IMR-90 (cell line): Measurements from ENCODE around the gene IP6K3. TPM values are rescaled to one million over a fixed set of nuclear protein-coding genes. Genes with fewer than 3 reads are reported as not detected.

ENCODE experiments used
- ATAC-seq: fragments of 200-7000 bp; cut with Tn5 transposase; 2 replicates; pipeline ENCODE4 v1.9.1; 2020; ENCODE audit warnings: low read depth, mild to moderate bottlenecking, moderate library complexity
- BruUV-seq: library from RNA; stranded (reverse); fragments of 400-500 nt; replicated peaks from 2 replicates; lab custom pipeline; 2021; lab: Mats Ljungman, UMichigan
- CTCF ChIA-PET: fragments of 300-600 bp; formaldehyde crosslinking; extraction: SDS; loops from one replicate; lab custom pipeline; 2021; ENCODE audit warnings: antibody characterized with exemption; lab: Yijun Ruan, JAX
- POLR2A ChIA-PET: fragments of 300-600 bp; sonication (Branson Sonifier 250); formaldehyde crosslinking; loops from one replicate; lab custom pipeline; 2022; ENCODE audit warnings: antibody characterized with exemption; ENCODE audit not compliant: unreplicated experiment; lab: Charles Lee
- DNase-seq: peaks from one replicate; pipeline ENCODE4 v3.0.0; 2013
- H2AFZ ChIP-seq: replicated peaks from 2 replicates; pipeline ENCODE3; 2013; ENCODE audit warnings: low read length, mild to moderate bottlenecking; ENCODE audit not compliant: poor library complexity
- H2AK5ac ChIP-seq: 2 replicates; pipeline ENCODE4 v1.6.1; 2013; ENCODE audit warnings: low read depth, low read length, inconsistent platforms
- H2AK9ac ChIP-seq: replicated peaks from 2 replicates; pipeline ENCODE3; 2013; ENCODE audit warnings: mild to moderate bottlenecking, low read depth, low read length, moderate library complexity; ENCODE audit not compliant: poor library complexity
- H2BK120ac ChIP-seq: 2 replicates; pipeline ENCODE4 v1.6.1; 2013; ENCODE audit warnings: low read depth, low read length, inconsistent platforms
- H2BK15ac ChIP-seq: 3 replicates; pipeline ENCODE4 v1.6.1; 2013; ENCODE audit warnings: low read depth, low read length, inconsistent platforms
- H2BK20ac ChIP-seq: 2 replicates; pipeline ENCODE4 v1.6.1; 2013; ENCODE audit warnings: low read depth, mild to moderate bottlenecking, inconsistent platforms, low read length, moderate library complexity
- H2BK5ac ChIP-seq: 2 replicates; pipeline ENCODE4 v1.6.1; 2013; ENCODE audit warnings: mild to moderate bottlenecking, low read depth, low read length, inconsistent platforms; ENCODE audit not compliant: poor library complexity, severe bottlenecking
- H3K14ac ChIP-seq: replicated peaks from 2 replicates; pipeline ENCODE4 v1.6.1; 2013; ENCODE audit warnings: low read depth, low read length, inconsistent platforms
- H3K18ac ChIP-seq: 2 replicates; pipeline ENCODE4 v1.6.1; 2013; ENCODE audit warnings: low read depth, low read length, control low read depth
- H3K23ac ChIP-seq: 2 replicates; pipeline ENCODE4 v1.6.1; 2013; ENCODE audit warnings: low read depth, low read length, inconsistent platforms
- H3K27ac ChIP-seq: 2 replicates; pipeline ENCODE4 v1.5.1; 2013; ENCODE audit warnings: mild to moderate bottlenecking, control low read depth, low read length; ENCODE audit not compliant: insufficient read depth
- H3K27me3 ChIP-seq: 2 replicates; pipeline ENCODE4 v1.6.1; 2013; ENCODE audit warnings: low read length; ENCODE audit not compliant: control insufficient read depth, insufficient read depth
- H3K36me3 ChIP-seq: 2 replicates; pipeline ENCODE4 v1.6.1; 2013; ENCODE audit warnings: low read length, mixed read lengths; ENCODE audit not compliant: control insufficient read depth, insufficient read depth
- H3K4ac ChIP-seq: 2 replicates; pipeline ENCODE4 v1.6.1; 2013; ENCODE audit warnings: low read depth, low read length, inconsistent platforms
- H3K4me1 ChIP-seq: 2 replicates; pipeline ENCODE4 v1.6.1; 2013; ENCODE audit warnings: low read length, mixed read lengths; ENCODE audit not compliant: control insufficient read depth, insufficient read depth
- H3K4me2 ChIP-seq: 2 replicates; pipeline ENCODE4 v1.6.1; 2013; ENCODE audit warnings: low read depth, mild to moderate bottlenecking, control low read depth, low read length, moderate library complexity
- H3K4me3 ChIP-seq: 2 replicates; pipeline ENCODE4 v1.5.1; 2013; ENCODE audit warnings: low read depth, mild to moderate bottlenecking, control low read depth, low read length, moderate library complexity; ENCODE audit not compliant: insufficient read depth
- H3K56ac ChIP-seq: 2 replicates; pipeline ENCODE4 v1.6.1; 2013; ENCODE audit warnings: low read length, inconsistent platforms; ENCODE audit not compliant: insufficient read depth; ENCODE audit errors: extremely low read depth
- H3K79me1 ChIP-seq, 2 experiments: 2 replicates each; pipeline ENCODE4 v1.6.1; 2013; ENCODE audit warnings: low read length in 2 of 2, inconsistent platforms in 1 of 2, low read depth in 1 of 2
- H3K9ac ChIP-seq: 2 replicates; pipeline ENCODE4 v1.6.1; 2013; ENCODE audit warnings: low read depth, low read length, control low read depth
- H3K9me1 ChIP-seq: 2 replicates; pipeline ENCODE4 v1.6.1; 2013; ENCODE audit warnings: low read length, inconsistent platforms; ENCODE audit not compliant: insufficient read depth
- H3K9me3 ChIP-seq: 2 replicates; pipeline ENCODE4 v1.6.1; 2013; ENCODE audit warnings: low read length; ENCODE audit not compliant: control insufficient read depth, insufficient read depth
- H4K20me1 ChIP-seq: 2 replicates; pipeline ENCODE4 v1.6.1; 2013; ENCODE audit warnings: low read length, inconsistent platforms; ENCODE audit not compliant: insufficient read depth
- H4K5ac ChIP-seq: 2 replicates; pipeline ENCODE4 v1.6.1; 2013; ENCODE audit warnings: mild to moderate bottlenecking, low read depth, low read length, control low read depth
- H4K8ac ChIP-seq, 2 experiments: 2 replicates each; pipeline ENCODE4 v1.6.1; 2013; ENCODE audit warnings: low read depth in 2 of 2, low read length in 2 of 2, control low read depth in 1 of 2, inconsistent platforms in 1 of 2
- H4K91ac ChIP-seq: 2 replicates; pipeline ENCODE4 v1.6.1; 2013; ENCODE audit warnings: low read depth, low read length, inconsistent platforms; ENCODE audit not compliant: insufficient read depth
- BHLHE40 ChIP-seq: fragments of 150-350 bp; IDR thresholded peaks from 2 replicates; pipeline ENCODE4 v1.6.1; 2016; ENCODE audit warnings: mild to moderate bottlenecking, low read depth, low read length
- CEBPB ChIP-seq: IDR thresholded peaks from 2 replicates; pipeline ENCODE4 v1.6.1; 2012; ENCODE audit warnings: low read depth, low read length, improper control_type of control experiment
- CHD1 ChIP-seq: IDR thresholded peaks from 2 replicates; pipeline ENCODE4 v1.6.1; 2012; ENCODE audit warnings: low read depth, low read length, improper control_type of control experiment
- MAFK ChIP-seq: IDR thresholded peaks from 2 replicates; pipeline ENCODE4 v1.6.1; 2012; ENCODE audit warnings: low read depth, low read length, improper control_type of control experiment
- MAZ ChIP-seq: IDR thresholded peaks from 2 replicates; pipeline ENCODE4 v1.6.1; 2012; ENCODE audit warnings: low read depth, mild to moderate bottlenecking, low read length, improper control_type of control experiment, moderate library complexity, borderline replicate concordance
- MXI1 ChIP-seq: IDR thresholded peaks from 2 replicates; pipeline ENCODE4 v1.6.1; 2012; ENCODE audit warnings: low read depth, mild to moderate bottlenecking, low read length, moderate library complexity, borderline replicate concordance
- NFE2L2 ChIP-seq: fragments of 150-350 bp; IDR thresholded peaks from 2 replicates; pipeline ENCODE4 v1.6.1; 2016; ENCODE audit warnings: low read depth, mild to moderate bottlenecking, low read length
- POLR2A ChIP-seq: IDR thresholded peaks from 2 replicates; pipeline ENCODE4 v1.6.1; 2012; ENCODE audit warnings: mild to moderate bottlenecking, low read depth, low read length
- RAD21 ChIP-seq: IDR thresholded peaks from 2 replicates; pipeline ENCODE4 v1.6.1; 2012; ENCODE audit warnings: low read length, improper control_type of control experiment
- RCOR1 ChIP-seq: IDR thresholded peaks from 2 replicates; pipeline ENCODE4 v1.6.1; 2012; ENCODE audit warnings: mild to moderate bottlenecking, low read length, improper control_type of control experiment; ENCODE audit not compliant: insufficient replicate concordance
- WGBS, 2 experiments: methylation state at CpG; one replicate each; pipeline versions ENCODE4 v1.1.5 to v1.1.7; 2013; ENCODE audit warnings: missing lambda C conversion rate in 2 of 2; ENCODE audit not compliant: insufficient read length in 1 of 2; ENCODE audit errors: extremely low coverage in 2 of 2; 5-methylcytosine and 5-hydroxymethylcytosine counted together
- dilution Hi-C: fragments of 300-500 bp; cut with HindIII; formaldehyde crosslinking; loops from one replicate; pipeline ENCODE4 v1.14.3; 2018; ENCODE audit warnings: low sequenced_read_pairs; ENCODE audit not compliant: unreplicated experiment
- in situ Hi-C: fragments of 300-500 bp; cut with MboI; formaldehyde crosslinking; loops from 3 replicates; pipeline ENCODE4 v1.14.3; 2019; ENCODE audit warnings: low sequenced_read_pairs, inconsistent platforms, mixed read lengths
- intact Hi-C: fragments of 100-400 bp; cut with micrococcal nuclease; formaldehyde crosslinking; loops from 2 replicates; pipeline ENCODE4 v1.10.0; 2022
- polyA plus RNA-seq, 3 experiments: library from polyadenylated mRNA; depleted of rRNA; stranded (reverse); fragments of >200 nt; gene quantifications; 2 replicates each; pipeline ENCODE4 v1.2.3, GENCODE V29; 2012; ENCODE audit warnings: low replicate concordance in 1 of 3
- total RNA-seq: library from RNA; depleted of rRNA; stranded (reverse); fragments of >200 nt; gene quantifications from 2 replicates; pipeline ENCODE4 v1.2.3, GENCODE V29; 2012
- TF ChIP-seq, protein P1 (sequence below): fragments of 150-350 bp; IDR thresholded peaks from 2 replicates; pipeline ENCODE4 v1.6.1; 2017; ENCODE audit warnings: mild to moderate bottlenecking, antibody characterized with exemption, low read length, low read depth
- TF ChIP-seq, protein P2 (sequence below): conservative IDR thresholded peaks from 2 replicates; pipeline ENCODE4 v1.5.1; 2012; ENCODE audit warnings: mild to moderate bottlenecking, low read depth, low read length, improper control_type of control experiment
- TF ChIP-seq, protein P3 (sequence below): fragments of 150-350 bp; IDR thresholded peaks from 2 replicates; pipeline ENCODE4 v1.6.1; 2016; ENCODE audit warnings: low read depth, mild to moderate bottlenecking, low read length, moderate library complexity, borderline replicate concordance

The IP6K3 gene
- total and polyA plus RNA-seq, 2 of the 4 experiments (the other 2 are of a cell fraction): 0.18 to 0.51 TPM

DNA sequence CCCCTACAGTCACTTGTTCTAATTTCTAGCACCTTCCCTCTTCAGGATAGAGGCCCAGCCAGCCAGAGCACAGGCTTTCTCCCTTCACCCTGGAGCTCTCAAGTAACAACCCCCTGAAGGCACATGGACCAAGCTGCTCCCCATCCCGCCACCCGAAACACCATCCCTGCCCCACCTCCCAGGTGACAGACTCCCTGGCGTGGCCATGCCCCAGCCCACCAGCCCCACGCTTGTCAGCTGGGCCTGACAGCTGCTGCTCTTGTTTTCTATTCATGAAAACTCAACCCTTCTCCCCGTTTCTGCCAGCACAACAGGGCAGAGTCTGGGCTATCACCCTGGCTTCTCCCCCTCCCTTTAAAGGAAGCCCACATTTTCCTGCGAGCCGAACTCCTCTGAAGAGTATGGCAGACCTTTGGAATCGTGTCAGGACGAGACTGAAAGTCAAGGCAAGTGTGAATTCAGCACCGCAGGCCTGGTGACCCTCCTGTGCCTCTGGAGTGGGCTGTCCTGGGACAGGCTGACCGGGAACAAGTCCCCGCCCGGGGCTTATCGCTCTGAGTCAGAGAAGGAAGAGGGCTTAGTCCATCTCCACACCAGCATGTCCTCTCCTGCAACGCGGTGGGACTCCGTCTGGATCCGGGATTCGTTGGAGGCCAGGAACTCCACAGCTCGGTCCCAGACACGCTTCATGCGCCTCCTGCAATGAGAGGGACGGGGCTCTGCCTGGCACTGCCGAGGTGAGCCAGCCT, 25.6 kb upstream of the IP6K3 start:
- POLR2A ChIA-PET: no interaction called here

More for the DNA sequence above, 25.6 kb upstream of the IP6K3 start:
- Histone ChIP-seq H2AK5ac (peak overlapping the region; percentile 79), H3K27me3 (no peaks in the 10 kb centered on the region), H3K27ac (peak overlapping the region; percentile 82), H3K79me1 (peaks cover 0 to 35% of the 10 kb centered on the region in 2 experiments; a peak in 3 of 4 replicates), H2BK20ac (peak overlapping the region; percentile 69), H2BK15ac (peak overlapping the region; percentile 68; the same call in 2 of the 3 replicates), H3K4ac (peak overlapping the region; percentile 93), H4K5ac (peak overlapping the region; percentile 6; the same call in 1 of the 2 replicates), H4K91ac (peak overlapping the region; percentile 90), H4K8ac (peak overlapping the region; percentile 89 to 93), H3K4me1 (peaks cover 49% of the 10 kb centered on the region), H4K20me1 (0 out of 2 replicates have a peak, but pooled peaks cover 4% of the 10 kb centered on the region), H2AK9ac (peak overlapping the region; percentile 95), H3K23ac (peak overlapping the region; percentile 87), H3K18ac (peak overlapping the region; percentile 35; the same call in 1 of the 2 replicates), H2AFZ (peak overlapping the region; percentile 83), H2BK120ac (peak overlapping the region; percentile 92), H3K36me3 (peaks cover 43% of the 10 kb centered on the region), H3K4me2 (peak overlapping the region; percentile 37; the same call in 1 of the 2 replicates), H3K9ac (peak overlapping the region; percentile 46), H3K14ac (peak overlapping the region; percentile 66), H3K4me3 (no peak overlapping the region), H3K9me3 (no peaks in the 10 kb centered on the region), H3K9me1 (peaks cover 30% of the 10 kb centered on the region), H2BK5ac (peak overlapping the region; percentile 70), H3K56ac (peak overlapping the region; percentile 89)
- peak; percentile 30 for DNase-seq
- TF ChIP-seq BHLHE40 (no peak), MXI1 (no peak), CHD1 (no peak), CEBPB (no peak), NFE2L2 (no peak), POLR2A (no peak), RAD21 (no peak), RCOR1 (no peak), MAZ (no peak), MAFK (no peak)
- TF ChIP-seq, protein P1, sequence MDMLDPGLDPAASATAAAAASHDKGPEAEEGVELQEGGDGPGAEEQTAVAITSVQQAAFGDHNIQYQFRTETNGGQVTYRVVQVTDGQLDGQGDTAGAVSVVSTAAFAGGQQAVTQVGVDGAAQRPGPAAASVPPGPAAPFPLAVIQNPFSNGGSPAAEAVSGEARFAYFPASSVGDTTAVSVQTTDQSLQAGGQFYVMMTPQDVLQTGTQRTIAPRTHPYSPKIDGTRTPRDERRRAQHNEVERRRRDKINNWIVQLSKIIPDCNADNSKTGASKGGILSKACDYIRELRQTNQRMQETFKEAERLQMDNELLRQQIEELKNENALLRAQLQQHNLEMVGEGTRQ: no peak
- TF ChIP-seq, protein P2, sequence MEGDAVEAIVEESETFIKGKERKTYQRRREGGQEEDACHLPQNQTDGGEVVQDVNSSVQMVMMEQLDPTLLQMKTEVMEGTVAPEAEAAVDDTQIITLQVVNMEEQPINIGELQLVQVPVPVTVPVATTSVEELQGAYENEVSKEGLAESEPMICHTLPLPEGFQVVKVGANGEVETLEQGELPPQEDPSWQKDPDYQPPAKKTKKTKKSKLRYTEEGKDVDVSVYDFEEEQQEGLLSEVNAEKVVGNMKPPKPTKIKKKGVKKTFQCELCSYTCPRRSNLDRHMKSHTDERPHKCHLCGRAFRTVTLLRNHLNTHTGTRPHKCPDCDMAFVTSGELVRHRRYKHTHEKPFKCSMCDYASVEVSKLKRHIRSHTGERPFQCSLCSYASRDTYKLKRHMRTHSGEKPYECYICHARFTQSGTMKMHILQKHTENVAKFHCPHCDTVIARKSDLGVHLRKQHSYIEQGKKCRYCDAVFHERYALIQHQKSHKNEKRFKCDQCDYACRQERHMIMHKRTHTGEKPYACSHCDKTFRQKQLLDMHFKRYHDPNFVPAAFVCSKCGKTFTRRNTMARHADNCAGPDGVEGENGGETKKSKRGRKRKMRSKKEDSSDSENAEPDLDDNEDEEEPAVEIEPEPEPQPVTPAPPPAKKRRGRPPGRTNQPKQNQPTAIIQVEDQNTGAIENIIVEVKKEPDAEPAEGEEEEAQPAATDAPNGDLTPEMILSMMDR: no peak
- TF ChIP-seq, protein P3, sequence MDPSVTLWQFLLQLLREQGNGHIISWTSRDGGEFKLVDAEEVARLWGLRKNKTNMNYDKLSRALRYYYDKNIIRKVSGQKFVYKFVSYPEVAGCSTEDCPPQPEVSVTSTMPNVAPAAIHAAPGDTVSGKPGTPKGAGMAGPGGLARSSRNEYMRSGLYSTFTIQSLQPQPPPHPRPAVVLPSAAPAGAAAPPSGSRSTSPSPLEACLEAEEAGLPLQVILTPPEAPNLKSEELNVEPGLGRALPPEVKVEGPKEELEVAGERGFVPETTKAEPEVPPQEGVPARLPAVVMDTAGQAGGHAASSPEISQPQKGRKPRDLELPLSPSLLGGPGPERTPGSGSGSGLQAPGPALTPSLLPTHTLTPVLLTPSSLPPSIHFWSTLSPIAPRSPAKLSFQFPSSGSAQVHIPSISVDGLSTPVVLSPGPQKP: no peak
- ATAC-seq: no peak
- WGBS, 2 experiments: 64% methylated on average over 10 of the region's 24 CpGs; no CpG with 5 or more reads in 1 of the 2 experiments
- CTCF ChIA-PET: interaction anchor here (0.6 to 2.7 kb wide), 11 partner anchors 12 to 382 kb away, joined by 3 to 17 read pairs (median 4); partner anchors contain the start of genes IP6K3 and UQCC2
- in situ Hi-C loops: loop anchor here (5.0 kb wide), 1 partner anchor 260 kb away; no protein-coding TSS in a partner anchor
- no TSS peak for BruUV-seq
- intact Hi-C loops: loop anchor here (2.0 kb wide), 1 partner anchor 17 kb away; the partner anchor contains the start of gene LEMD2
- dilution Hi-C loops: no loop called here
